Dedifferentiated amniotic fluid mesenchymal stem cell (primary cell): ENCODE data around the gene NPAS1.

Experiments
- DNase-seq: peaks from one replicate; pipeline ENCODE4 v3.0.0-alpha.2; 2016; ENCODE audit errors: extremely low spot score

The NPAS1 gene, protein sequence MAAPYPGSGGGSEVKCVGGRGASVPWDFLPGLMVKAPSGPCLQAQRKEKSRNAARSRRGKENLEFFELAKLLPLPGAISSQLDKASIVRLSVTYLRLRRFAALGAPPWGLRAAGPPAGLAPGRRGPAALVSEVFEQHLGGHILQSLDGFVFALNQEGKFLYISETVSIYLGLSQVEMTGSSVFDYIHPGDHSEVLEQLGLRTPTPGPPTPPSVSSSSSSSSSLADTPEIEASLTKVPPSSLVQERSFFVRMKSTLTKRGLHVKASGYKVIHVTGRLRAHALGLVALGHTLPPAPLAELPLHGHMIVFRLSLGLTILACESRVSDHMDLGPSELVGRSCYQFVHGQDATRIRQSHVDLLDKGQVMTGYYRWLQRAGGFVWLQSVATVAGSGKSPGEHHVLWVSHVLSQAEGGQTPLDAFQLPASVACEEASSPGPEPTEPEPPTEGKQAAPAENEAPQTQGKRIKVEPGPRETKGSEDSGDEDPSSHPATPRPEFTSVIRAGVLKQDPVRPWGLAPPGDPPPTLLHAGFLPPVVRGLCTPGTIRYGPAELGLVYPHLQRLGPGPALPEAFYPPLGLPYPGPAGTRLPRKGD

DNA sequence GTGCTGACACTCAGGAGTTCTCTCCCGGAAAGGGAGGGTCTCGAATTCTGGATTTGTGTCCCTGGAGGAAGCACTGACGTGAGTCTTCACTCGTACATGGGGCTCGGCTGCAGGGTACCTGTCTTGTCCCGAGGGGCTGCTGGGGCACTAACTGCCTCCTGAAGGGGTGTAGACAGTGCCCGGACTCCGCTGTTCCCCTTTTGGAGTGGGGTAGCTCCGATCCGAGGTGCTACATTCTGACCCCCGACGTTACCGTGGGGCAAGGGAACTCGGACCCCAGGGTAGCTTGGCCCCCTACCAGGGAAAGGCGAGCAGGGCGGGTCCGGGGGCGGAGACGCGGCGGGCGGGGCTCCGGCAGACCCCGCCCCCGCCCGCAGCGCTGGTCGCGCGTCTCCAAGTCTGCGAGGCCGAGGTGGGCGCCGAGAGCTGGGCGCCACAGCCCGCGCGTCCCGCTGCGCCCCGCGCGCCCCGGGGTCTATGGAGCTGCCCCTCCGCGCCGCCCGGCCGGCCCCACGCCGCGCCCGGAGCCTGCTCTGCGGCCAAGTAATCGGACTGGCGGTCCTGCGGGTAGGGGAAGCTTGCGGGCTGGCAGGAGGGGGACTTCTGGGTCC is at the start of gene NPAS1:
TSS of gene NPAS1 (plus strand) at position 407 of the 611 bp plus-strand sequence. CDS start 1,211 bp downstream, outside the sequence.
- no peak for DNase-seq

DNA sequence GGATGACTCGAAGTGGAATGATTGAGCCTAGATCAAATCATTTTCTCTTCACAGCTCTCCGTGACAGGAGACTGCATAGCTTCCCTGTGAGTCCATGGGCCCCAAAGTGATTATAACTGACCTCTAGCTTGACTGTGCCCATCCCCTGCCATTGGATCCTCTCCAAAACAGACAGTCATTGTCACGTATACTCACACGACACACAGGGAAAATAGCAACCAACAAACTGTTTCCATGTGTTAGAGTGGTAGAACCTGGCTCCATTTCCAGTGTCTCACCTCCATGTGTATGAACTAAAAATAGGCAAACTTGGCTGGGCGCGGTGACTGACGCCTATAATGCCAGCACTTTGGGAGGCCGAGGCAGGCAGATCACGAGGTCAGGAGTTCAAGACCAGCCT is 48.8 kb upstream of the NPAS1 start:
- peak; percentile 90 for DNase-seq

DNA sequence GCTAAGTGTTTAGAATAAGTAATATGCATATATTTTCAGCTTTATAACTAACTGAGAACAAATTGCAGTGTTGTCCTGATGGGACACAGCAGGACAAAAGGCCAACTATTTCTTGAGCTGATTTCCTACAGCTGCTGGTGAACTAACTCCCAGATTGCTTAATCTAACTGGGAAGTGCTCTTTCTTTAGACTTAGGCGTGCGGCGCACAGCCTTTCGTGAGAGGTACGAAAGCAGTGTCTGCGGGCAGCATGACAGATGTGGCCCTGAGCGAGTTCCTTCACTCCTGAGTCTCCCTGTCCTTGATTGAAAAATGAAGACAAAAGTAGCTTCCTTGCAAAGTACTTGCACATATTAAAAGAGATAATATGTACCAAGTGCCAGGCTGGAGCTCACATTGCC is 47.3 kb upstream of the NPAS1 start:
- no peak for DNase-seq

DNA sequence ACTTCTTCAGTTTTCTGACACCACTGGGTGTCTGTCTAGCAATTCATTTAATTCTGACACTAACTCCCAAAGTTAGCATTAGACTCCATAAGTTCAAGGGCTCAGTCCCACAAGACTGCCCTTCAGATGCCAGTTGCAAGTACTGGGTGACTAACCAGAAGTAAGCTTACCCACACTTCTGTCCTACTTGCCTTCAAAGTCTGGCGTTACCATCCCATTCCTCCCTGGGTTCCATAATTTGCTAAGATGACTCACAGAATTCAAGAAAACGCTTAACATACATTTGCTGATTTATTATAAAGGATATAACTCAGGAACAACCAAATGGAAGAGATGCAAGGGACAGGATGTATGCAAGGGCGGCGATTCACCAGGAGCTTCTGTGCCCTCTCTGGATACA is 45.5 kb upstream of the NPAS1 start:
- no peak for DNase-seq

DNA sequence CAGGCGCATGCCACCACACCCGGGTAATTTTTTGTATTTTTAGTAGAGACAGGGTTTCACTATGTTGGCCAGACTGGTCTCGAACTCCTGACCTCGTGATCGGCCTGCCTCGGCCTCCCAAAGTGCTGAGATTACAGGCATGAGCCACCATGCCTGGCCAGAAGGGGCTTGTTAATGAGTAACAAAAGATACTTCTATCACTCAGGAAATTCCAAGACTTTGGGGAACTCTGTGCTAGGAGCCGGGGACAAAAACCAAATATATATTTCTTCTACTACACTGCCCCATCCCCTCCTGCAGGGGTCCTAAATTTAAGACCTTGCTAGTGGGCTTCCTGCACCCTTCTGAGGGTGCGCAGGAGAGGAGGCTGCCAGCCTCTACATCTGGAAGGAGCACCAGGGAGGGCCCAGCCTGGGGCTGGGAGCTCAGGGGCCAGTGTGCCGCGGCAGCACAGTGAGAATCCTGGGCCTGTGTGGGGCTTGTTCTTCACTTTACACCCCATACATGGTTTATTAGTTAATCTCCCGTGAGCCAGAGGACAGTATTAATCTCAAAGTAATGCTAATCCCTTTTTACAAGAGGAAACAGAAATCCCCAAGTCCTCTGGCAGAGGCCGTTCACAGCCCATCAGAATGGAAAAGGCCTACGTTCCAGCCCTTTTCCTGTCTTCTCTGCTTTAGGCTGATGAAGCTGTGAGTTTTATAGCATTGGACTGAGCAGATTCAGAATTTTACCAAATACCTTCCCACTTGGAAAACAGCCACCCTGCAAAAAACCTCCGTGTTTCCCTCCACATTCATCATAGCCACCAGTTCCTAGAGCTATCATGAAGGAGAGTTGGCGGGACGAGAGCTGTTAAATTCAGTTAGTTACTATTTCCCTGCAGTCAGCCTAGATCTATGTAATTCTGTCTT is 44.4 kb upstream of the NPAS1 start:
- DNase-seq: no peak

DNA sequence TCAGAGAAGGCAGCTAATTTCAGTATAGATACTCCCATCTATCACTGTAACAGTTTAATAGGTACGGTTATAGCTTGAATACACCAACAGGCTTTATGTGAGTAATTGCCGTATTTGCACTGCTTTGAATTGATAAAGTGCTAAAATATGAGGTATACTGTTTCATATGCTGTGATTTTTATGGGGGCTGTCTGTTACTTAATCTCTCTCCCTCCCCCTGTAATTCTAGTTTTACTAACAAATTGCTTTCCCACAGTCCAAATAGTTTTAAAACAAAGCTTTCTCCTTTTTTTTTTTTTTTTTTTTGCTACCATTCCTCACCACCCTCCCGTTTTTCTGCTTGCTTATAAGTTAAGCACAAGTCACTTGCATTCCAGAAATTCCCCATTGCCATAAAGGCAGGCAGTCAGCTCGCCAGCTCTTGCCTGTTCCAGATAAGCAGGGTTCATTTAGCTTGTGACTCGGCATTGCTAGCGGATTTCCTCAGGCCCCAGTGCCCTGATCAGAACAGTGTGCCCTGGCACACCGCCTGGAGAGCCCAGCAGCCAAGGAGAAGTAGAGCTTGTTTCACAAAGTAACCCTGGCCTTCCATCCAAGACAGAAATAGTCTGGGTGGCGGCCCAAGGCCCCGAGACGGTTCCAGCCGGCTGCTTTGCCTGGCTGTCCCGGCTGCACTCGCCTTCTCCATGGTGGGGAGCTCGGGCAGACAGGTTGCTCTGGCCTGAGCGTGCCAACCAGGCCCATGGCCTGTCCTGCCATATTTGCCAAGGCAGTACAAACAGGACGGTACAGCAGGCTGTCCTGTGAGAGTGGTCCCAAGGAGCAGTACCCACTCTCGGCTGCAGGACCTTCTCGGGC is 43.5 kb upstream of the NPAS1 start:
- peak; percentile 98 for DNase-seq

DNA sequence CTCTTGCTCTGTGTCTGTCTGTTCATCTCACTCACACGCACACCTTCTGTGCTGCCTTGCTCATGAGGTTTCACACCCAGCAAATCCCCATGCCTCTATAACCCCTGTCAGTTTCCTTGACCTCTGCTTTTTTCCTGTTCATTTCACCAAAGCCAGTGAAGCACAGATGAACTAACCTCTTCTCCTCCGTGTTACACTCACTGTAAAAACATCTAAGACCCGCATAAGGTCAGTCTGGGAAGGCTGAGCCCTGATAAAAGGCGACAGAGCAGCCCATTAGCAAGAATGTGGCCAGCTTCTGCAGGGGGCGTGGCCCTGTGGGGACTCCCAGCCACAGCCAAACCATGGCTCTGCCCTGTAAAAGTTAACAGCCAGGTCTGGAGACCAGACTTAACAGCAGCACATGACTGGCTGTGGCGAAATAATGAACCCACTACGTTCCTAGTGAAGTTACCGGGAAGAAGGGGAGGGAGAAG is 42.8 kb upstream of the NPAS1 start:
- no peak for DNase-seq

DNA sequence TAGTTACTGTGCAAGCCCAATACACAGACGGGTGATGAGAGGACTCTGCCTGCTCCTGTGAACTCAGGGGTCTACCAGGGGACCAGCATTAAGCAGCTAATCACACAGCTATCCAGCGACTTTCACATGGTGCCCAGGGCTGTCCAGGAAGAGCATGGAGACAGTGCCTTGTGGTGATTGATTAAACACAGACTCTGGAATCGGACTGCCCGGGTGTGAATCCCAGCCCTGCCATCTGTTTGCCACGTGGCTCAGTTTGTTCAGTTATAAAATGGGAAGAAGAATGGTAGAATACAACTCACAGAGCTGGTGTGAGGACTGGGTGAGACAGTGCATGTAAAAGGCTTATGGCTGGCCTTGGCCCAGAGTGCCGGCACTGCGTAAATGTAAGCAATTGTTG is 42.1 kb upstream of the NPAS1 start:
- DNase-seq: no peak

DNA sequence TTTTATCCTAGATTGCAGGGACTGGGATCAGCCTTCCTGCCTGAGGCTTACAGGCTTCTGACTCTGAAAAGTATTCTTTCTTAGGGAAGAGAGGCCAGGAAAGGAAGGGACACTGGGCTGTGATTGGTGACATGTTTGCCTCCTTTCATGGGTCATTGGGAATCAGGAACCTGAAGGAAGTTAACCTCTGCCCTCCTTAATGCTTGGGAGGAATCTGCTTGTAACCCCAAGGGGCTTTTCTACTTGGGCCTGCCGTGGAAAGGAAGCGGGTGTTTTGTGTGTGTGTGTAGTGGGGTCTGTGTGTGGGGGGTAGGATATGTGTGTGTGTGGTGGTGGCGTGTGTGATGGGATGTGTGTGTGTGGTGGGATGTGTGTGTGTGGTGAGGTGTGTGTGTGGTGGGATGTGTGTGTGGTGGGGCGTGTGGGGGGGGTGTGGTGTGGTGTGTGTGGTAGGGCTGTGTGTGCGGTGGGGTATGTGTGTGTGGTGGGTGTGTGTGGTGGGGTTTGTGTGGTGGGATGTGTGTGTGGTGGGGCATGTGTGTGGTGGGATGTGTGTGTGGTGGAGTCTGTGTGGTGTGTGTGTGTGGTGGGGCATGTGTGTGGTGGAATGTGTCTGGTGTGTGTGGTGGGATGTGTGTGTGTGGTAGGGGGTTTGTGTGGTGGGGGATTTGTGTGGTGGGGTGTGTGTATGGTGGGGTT is 41.3 kb upstream of the NPAS1 start:
- DNase-seq: no peak

DNA sequence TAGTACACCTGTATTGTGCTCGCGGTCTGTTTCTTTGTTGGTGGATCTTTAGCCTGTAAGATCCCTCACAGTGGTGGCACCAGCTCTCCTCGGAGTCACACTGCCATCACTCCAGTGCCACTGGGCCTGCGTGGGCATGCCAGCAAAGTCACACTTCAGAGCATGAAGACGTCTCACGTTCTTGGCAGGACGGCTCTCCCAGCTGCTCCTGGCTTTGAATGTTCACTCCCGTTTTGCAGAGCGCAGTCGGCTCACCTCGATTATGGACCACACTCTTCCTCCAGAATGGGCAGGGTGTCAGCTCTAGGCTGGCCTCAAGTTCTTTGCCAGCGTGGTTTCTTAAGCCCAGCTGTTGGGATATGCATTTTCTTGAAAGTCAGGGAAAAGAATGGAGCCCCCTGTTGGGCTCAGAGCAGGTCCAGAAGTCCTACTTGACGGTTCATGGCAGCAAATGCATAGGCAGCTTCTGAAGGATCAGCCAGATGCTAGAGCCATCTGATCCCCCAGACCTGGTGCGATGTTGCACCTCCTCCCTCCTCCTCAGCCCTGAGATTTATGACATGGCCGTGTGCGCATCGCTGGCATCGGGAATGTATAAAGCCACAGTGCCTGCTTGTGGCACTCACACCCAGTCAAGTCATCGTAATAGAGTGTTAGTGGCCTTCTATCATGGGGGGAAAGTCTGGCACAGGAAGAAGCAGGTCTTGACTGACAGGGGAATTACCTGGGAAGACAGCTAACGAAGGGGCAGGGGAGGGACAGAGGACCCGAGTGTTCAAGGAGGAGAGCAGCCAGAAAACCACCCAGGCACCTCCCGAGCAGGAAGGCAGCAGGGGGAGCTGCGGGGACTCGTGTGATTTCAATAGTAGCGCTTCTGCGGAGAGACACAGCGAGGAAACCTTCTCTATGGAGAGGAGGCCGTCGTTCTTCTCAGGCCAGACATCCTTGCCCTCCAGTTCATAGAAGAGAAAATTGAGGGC is 40.2 kb upstream of the NPAS1 start:
- no peak for DNase-seq

DNA sequence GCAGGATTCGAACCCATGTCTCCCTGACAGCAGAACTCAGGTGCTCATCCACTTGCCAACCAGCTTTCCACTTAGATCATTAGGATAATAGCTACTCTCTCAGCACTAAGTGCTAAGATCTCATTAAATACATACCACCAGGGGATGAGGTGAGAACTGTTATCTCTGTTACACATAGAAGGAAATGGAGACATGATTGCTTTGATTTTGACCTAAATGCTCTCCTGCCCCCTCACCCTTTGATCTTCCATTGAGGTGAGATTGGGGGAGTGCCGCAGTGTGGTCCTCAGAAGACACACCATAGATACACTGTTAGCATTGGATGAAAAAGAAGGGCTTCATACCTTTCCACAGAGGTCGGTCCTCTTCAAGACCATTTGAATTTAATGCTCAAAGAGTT is 38.9 kb upstream of the NPAS1 start:
- no peak for DNase-seq

DNA sequence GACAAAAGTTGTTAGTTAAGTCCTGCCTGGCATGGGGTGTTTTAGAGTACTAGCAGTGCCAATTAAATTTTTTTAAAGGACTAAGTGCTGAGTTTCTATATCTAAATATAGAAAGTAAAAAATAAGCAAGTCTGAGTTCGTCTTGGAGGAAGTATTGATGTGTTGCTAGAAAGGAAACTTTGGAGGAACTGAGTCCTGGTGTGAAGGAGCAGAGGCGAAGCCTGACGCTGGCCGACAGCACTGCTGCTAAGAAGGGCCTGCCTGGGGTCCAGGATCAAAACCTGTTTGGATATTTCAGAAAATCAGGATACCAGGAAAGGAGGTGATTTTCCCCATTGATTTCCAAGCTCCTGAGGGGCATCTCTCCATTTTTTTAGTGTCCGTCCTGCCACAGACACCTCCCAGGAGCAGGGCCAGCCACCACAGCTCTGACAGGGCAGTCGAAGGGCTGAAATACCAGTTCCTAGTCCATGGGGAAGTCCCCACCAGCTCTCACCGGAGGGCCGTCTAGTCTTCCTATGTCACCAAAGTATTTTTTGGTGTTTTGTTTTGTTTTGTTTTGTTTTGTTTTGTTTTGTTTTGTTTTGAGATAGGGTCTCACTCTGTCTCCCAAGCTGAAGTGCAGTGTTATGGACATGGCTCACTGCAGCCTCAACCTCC is 38.2 kb upstream of the NPAS1 start:
- no peak for DNase-seq

DNA sequence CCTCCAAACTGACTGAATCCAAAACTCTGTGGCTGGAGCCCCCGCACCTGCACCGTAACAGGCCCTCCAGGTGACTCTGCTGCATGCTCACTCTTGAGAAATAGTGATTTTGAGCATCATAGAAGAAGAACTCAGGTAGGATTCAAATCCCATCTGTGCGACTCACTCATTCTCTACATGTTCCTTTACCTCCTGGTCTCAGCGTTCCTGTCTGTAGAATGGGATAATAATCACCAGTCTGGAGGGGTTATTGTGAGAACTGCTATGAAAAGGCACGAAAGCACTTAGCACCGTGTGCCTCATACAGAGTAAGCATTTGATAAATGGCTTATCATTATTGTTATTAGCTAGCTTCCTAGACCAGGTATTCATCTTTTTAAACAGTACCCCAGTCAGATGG is 36.5 kb upstream of the NPAS1 start:
- no peak for DNase-seq

DNA sequence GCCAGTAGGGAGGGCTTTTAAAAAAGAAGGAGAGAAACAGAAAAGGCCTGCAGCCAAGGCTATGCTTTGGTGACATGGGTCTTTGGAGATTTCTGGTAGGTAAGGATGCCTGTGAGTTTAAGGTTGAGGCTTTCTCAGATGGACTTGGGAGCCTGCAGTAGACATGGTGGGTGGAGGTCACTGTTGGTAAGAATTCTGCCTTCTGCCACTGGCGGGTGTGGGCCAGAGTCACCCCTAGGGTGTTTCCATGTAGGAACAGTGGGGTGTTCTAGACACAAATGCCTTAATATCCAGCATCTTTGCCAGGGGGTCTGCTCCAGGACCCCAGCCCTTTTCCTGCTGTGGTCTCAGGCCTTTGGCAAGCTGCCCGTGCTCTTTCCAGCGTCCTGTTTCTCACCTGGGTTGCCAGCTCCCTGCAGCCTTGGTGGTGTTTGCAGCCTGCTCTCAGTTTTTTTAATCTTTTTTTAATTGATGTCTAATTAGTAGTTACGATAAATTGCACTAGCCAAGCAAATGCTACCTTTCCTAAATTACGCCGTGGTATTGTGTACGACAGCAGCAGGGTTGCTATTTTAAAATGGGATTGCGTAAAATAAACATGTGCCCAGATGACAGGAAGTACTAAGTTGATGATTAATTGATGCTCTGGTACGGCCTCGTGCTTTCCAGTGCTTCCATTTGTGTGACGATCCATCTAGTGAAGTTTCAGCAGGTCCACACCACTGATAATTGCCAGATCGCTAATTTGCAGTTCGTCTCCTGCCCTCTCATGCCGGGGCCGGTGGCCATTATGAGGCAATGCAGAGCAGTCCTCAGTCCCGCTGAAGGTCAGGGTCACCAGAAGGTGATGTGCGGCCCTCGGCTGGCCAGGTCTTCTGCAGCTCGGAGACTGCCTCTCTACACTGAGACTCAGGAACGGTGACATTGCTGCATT is 35.3 kb upstream of the NPAS1 start:
- no peak for DNase-seq

DNA sequence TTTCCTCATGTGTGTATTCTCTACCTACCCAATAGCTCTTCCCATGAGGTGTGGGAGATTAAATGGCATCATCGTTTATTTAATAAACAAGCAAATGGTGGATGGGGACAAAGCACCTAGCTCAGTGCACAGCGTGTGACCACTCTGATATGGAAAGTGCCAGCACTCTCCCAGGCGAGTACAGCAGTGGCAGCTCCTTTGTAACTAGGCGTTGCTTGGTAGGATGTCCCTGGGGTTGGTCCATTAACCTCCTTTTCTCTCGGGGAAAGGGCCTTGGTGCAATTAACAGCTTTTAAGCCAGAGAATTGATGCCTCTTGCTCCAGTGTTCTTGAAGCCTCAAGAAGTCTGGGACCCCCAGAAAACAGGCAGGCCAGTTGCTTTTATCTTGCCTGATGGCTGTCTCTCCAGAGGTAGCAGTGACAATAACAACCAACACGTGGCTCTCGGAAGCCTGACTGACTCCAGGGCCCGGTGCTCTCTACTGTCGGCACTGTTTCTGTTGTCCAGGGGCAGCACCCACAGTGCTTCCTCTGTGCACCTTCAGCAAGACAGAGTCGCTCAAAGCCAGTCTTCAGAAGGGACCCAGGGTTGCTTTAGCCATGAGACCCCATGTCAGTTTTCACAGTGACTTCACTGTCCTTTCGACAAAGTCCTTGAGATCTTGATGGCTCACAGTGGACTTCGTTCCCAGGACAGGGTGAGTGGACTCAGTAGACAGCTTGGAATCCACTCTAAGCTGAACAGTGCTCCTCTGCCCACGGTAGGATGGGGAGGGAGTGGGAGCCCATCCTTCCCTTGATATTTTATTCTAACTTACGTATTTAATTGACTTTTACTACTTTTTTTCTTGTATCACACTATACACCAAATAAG is 33.9 kb upstream of the NPAS1 start:
- DNase-seq: no peak

DNA sequence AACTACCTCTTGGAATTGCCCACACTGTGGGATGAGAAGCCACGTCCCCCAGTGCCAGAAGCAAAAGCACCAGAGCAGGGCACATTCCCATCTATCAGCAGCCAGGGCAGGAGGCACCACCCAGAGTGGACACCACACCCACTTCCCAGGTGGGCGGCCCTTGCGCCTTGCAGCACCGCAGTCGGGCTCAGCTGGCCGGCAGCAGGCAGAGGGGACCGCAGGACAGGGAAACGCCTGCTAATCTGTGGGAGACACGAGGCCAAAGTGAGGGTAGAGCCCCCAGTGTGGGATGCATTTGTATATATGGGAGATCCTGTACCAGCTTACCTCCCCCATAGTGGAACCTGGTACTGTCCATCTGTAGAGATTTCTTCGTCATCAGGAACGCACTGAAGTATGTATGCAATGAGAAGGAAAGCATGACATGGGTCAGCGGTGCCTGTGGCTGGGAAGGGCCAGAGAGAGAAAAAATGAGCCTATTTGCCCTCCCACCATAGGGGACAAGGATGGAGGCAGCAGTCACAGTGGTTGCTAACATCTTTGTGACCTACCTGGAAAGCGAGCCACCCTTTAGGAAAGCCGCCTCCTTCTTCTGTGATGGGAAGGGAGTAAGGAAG is 30.9 kb upstream of the NPAS1 start:
- DNase-seq: no peak
